Neural progenitor cell (in vitro differentiated cells): Measurements from ENCODE around the gene ADAMTS12.

ENCODE experiments used
- EZH2 ChIP-seq: fragments of 200-600 bp; sonication (generic); IDR thresholded peaks from 2 replicates; pipeline ENCODE4 v1.6.1; 2017; ENCODE audit warnings: antibody characterized with exemption, mild to moderate bottlenecking, moderate library complexity
- TF ChIP-seq, protein P1 (sequence below): fragments of 200-600 bp; sonication (generic); IDR thresholded peaks from 2 replicates; pipeline ENCODE4 v1.5.1; 2017; ENCODE audit warnings: antibody characterized with exemption, mild to moderate bottlenecking

- TF ChIP-seq, protein P1, sequence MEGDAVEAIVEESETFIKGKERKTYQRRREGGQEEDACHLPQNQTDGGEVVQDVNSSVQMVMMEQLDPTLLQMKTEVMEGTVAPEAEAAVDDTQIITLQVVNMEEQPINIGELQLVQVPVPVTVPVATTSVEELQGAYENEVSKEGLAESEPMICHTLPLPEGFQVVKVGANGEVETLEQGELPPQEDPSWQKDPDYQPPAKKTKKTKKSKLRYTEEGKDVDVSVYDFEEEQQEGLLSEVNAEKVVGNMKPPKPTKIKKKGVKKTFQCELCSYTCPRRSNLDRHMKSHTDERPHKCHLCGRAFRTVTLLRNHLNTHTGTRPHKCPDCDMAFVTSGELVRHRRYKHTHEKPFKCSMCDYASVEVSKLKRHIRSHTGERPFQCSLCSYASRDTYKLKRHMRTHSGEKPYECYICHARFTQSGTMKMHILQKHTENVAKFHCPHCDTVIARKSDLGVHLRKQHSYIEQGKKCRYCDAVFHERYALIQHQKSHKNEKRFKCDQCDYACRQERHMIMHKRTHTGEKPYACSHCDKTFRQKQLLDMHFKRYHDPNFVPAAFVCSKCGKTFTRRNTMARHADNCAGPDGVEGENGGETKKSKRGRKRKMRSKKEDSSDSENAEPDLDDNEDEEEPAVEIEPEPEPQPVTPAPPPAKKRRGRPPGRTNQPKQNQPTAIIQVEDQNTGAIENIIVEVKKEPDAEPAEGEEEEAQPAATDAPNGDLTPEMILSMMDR = no peak
- TF ChIP-seq EZH2 = no peak
Observed at GRCh38 chr5:33748754-33749153, 143.0 kb downstream of the ADAMTS12 start.
